ENCODE data around the gene TTI1.

TTI1 gene

DNA sequence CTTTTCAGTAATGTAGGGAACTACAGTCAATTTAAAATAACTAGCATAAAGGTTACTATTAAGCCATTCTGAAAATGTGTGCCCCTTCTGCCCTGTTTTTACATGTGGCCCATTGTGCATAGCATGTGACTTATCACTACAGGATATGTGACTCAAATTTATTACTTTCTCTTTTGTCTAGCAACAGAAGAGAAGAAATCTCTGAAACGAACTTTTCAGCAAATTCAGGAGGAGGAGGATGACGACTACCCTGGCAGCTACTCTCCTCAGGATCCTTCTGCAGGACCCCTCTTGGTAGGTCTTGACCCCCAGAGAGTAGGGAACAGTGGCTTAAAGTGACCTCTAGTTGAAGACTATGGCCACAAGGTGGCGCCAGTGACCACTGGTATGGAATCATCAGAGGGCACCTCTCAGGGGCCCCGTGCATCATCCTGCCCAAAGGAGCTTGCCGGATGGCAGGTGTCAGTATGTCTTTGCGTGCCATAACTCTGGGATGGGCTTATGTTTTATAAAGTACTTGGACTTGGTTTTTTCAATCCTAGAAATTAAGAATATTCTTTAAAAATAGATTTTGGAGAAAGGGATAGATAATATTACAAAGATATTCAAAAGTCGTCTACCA, 24.2 kb upstream of the TTI1 start:
- no peak overlapping the region for H3K4me3 ChIP-seq (ENCODE audit: low read depth, low read length)
- ChIA-PET CTCF (interaction anchor here (0.6 to 31.9 kb wide), 66 partner anchors 10 to 494 kb away, joined by 3 to 1143 read pairs (median 5); partner anchors contain the start of genes RPRD1B, TGM2 and TTI1), POLR2A (interaction anchor here (0.7 kb wide), 1 partner anchor 163 kb away, joined by 3 read pairs; no protein-coding TSS in a partner anchor)
- TF ChIP-seq, protein P1, sequence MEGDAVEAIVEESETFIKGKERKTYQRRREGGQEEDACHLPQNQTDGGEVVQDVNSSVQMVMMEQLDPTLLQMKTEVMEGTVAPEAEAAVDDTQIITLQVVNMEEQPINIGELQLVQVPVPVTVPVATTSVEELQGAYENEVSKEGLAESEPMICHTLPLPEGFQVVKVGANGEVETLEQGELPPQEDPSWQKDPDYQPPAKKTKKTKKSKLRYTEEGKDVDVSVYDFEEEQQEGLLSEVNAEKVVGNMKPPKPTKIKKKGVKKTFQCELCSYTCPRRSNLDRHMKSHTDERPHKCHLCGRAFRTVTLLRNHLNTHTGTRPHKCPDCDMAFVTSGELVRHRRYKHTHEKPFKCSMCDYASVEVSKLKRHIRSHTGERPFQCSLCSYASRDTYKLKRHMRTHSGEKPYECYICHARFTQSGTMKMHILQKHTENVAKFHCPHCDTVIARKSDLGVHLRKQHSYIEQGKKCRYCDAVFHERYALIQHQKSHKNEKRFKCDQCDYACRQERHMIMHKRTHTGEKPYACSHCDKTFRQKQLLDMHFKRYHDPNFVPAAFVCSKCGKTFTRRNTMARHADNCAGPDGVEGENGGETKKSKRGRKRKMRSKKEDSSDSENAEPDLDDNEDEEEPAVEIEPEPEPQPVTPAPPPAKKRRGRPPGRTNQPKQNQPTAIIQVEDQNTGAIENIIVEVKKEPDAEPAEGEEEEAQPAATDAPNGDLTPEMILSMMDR (IDR thresholded peaks at IDR 0.05; ENCODE audit: insufficient read depth, low read length, missing control alignments), result peak; percentile 77
- no peak for DNase-seq (ENCODE audit: low read depth, low spot score)

DNA sequence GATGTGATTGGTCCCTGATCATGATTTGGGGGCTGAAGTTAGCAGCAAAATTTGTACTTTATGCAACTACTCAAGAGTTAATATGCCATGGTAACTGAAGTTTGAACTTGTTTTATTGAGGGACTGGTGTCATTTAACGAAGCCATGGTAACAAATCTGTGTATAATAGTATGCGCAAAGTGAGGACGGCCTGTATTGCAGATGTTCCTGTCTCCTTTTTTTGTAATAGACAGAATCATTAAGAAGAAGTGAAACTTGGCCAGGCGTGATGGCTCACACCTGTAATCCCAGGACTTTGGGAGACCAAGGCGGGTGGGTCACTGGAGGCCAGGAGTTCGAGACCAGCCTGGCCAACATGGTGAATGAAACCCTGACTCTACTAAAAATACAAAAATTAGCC, 22.6 kb upstream of the TTI1 start:
- no peak overlapping the region for H3K4me3 ChIP-seq (ENCODE audit: low read depth, low read length)
- TF ChIP-seq, protein P1 (IDR thresholded peaks at IDR 0.05; ENCODE audit: insufficient read depth, low read length, missing control alignments), result no peak
- DNase-seq (ENCODE audit: low read depth, low spot score), result no peak
- ChIA-PET POLR2A (no interaction called here), CTCF (interaction anchor here (0.9 to 31.9 kb wide), 11 partner anchors 8 to 491 kb away, joined by 3 to 1143 read pairs (median 23); partner anchors contain the start of gene TGM2)

DNA sequence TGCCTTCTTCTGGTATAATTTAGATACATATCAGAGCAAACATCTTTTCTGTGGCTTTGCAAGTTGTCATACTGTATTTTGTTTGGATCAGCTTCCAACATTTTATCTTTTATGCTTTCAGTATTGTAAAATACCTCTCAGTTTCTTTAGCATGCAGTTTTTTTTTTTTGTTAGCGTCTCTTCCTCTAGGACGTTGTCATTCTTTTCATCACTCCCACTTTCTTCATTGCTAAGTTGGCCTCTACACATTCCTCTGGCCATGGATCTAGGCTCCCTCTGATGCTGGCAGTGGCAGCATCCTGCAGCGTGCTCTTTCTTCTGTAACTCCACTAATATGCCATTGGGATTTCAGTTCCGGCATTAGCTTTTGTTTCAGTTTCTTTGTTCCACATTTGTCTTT, 22.0 kb upstream of the TTI1 start:
- POLR2A ChIA-PET, result no interaction called here
- TF ChIP-seq, protein P1 (IDR thresholded peaks at IDR 0.05; ENCODE audit: insufficient read depth, low read length, missing control alignments), result no peak
- CTCF ChIA-PET, result interaction anchor here (1.0 to 31.9 kb wide), 7 partner anchors 9 to 492 kb away, joined by 3 to 1143 read pairs (median 52); no protein-coding TSS in a partner anchor

DNA sequence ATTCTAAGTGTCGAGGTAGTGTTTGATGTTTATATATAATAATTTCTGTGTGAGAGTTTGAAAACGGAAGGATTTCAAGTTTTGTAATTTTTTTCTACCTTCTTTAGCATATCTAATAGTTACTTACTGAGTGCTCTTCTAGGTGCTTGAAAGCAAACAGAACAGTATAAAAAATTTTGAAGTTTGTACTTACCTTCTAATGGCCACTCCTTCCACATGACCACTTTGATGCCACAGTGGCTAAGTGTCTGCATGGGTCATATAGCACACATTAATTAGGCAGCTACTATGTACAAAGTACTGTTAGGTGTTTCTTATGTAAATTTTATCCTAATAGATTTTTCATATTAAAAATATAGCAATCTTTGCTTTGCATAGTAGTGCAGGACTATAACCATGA, 21.4 kb upstream of the TTI1 start:
- no peak overlapping the region for H3K4me3 ChIP-seq (ENCODE audit: low read depth, low read length)
- ChIA-PET CTCF (interaction anchor here (1.0 to 31.9 kb wide), 6 partner anchors 8 to 491 kb away, joined by 3 to 1143 read pairs (median 65); no protein-coding TSS in a partner anchor), POLR2A (no interaction called here)
- no peak for DNase-seq (ENCODE audit: low read depth, low spot score)
- TF ChIP-seq, protein P1 (IDR thresholded peaks at IDR 0.05; ENCODE audit: insufficient read depth, low read length, missing control alignments), result no peak

More for the DNA sequence above, 22.0 kb upstream of the TTI1 start:
- H3K4me3 ChIP-seq (ENCODE audit: low read depth, low read length), result no peak overlapping the region
- no peak for DNase-seq (ENCODE audit: low read depth, low spot score)

DNA sequence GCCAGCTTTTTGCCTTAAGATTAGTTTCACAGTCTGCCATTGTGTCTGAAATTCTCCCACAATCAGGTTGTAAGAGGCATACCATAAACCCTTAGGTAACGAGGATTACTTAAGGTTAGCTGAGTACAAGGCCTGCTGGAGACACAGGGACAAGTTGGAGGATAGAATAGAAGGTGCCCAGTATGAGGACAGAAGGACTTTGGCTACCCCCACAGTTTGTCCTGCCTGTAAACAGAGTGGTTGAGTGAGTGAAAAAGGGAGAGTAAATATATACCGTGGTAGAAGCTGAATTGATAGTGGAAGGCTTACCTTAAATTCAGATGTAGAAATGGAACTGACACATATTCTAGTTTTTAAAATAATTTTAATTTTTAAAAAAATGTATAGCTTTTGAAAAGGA, 19.6 kb upstream of the TTI1 start:
- CTCF ChIA-PET, result interaction anchor here (1.3 to 31.9 kb wide), 9 partner anchors 9 to 489 kb away, joined by 3 to 1143 read pairs (median 4); partner anchors contain the start of genes RPRD1B, TGM2 and TTI1
- no peak for DNase-seq (ENCODE audit: low read depth, low spot score)
- POLR2A ChIA-PET, result interaction anchor here (1.0 kb wide), 1 partner anchor 9 kb away, joined by 6 read pairs; no protein-coding TSS in a partner anchor
- H3K4me3 ChIP-seq (ENCODE audit: low read depth, low read length), result no peak overlapping the region
- TF ChIP-seq, protein P1 (IDR thresholded peaks at IDR 0.05; ENCODE audit: insufficient read depth, low read length, missing control alignments), result no peak

DNA sequence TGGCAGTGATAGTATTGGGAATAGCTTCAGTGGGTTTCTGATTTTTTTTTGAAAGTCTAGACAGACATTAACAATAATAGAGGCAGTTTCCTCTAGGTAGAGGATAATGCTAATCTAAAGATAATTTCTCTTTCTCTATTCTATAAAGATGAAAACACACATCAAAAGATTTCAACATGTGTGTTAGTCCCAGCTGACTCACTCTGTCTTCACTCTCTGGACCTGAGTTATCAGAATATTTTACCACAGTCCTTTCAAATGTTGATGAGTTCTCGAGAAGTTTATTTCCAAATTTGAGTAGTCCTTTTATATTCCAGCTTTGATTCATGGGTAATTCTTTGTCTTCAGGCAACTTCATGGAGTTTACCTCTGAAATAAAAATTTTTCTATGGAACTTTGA, 17.4 kb upstream of the TTI1 start:
- CTCF ChIA-PET, result interaction anchor here (1.0 to 31.9 kb wide), 11 partner anchors 7 to 487 kb away, joined by 3 to 1143 read pairs (median 4); no protein-coding TSS in a partner anchor
- TF ChIP-seq, protein P1 (IDR thresholded peaks at IDR 0.05; ENCODE audit: insufficient read depth, low read length, missing control alignments), result no peak
- DNase-seq (ENCODE audit: low read depth, low spot score), result no peak
- POLR2A ChIA-PET, result interaction anchor here (3.0 kb wide), 1 partner anchor 17 kb away, joined by 9 read pairs; the partner anchor contains the start of genes RPRD1B and TTI1
- no peak overlapping the region for H3K4me3 ChIP-seq (ENCODE audit: low read depth, low read length)

Measured in AG04449 (cell line).